Keratinocyte (primary cell): Measurements from ENCODE around the gene CELA1. TPM values are rescaled to one million over a fixed set of nuclear protein-coding genes. Genes with fewer than 3 reads are reported as not detected.

ENCODE experiments used
- DNase-seq: peaks from one replicate; pipeline ENCODE4 v3.0.0-alpha.2; 2011; ENCODE audit warnings: low read depth, missing footprints, low spot score
- FAIRE-seq: peaks from 2 replicates; lab custom pipeline; 2011; peaks lifted over from hg19 to GRCh38; lab: Jason Lieb, UNC
- H2AFZ ChIP-seq: 2 replicates; pipeline ENCODE4 v1.6.0; 2012; ENCODE audit warnings: low read length, control low read depth, inconsistent platforms; ENCODE audit not compliant: control insufficient read depth
- H3K27ac ChIP-seq: 2 replicates; pipeline ENCODE4 v1.5.1; 2011; ENCODE audit warnings: low read length; ENCODE audit not compliant: control insufficient read depth, insufficient read depth
- H3K27me3 ChIP-seq: 3 replicates; pipeline ENCODE4 v1.6.0; 2011; ENCODE audit warnings: low read length; ENCODE audit not compliant: control insufficient read depth, insufficient read depth; ENCODE audit errors: extremely low read depth
- H3K36me3 ChIP-seq, 2 experiments: 2 replicates in 1 of 2; 3 replicates in 1 of 2; pipeline ENCODE4 v1.5.1; 2011; ENCODE audit warnings: low read length in 2 of 2, mild to moderate bottlenecking in 1 of 2; ENCODE audit not compliant: control insufficient read depth in 2 of 2, insufficient read depth in 2 of 2; ENCODE audit errors: extremely low read depth in 1 of 2
- H3K4me1 ChIP-seq: 3 replicates; pipeline ENCODE4 v1.5.1; 2011; ENCODE audit warnings: low read length; ENCODE audit not compliant: control insufficient read depth, insufficient read depth; ENCODE audit errors: extremely low read depth
- H3K4me2 ChIP-seq: 3 replicates; pipeline ENCODE4 v1.6.0; 2011; ENCODE audit warnings: low read depth, low read length; ENCODE audit not compliant: control insufficient read depth, insufficient read depth; ENCODE audit errors: extremely low read depth
- H3K4me3 ChIP-seq, 3 experiments: fragments of 200-600 bp in 1 of 3; sonication (generic) in 1 of 3; 2 replicates in 2 of 3; 3 replicates in 1 of 3; pipeline ENCODE4 v1.5.1; 2011 to 2016; ENCODE audit warnings: low read length in 3 of 3, mild to moderate bottlenecking in 3 of 3, control low read depth in 2 of 3, inconsistent platforms in 1 of 3, low read depth in 1 of 3, mixed read lengths in 1 of 3, mixed run types in 1 of 3, moderate library complexity in 1 of 3; ENCODE audit not compliant: control insufficient read depth in 2 of 3, insufficient read depth in 2 of 3; ENCODE audit errors: extremely low read depth in 1 of 3
- H3K79me2 ChIP-seq: 2 replicates; pipeline ENCODE4 v1.6.0; 2012; ENCODE audit warnings: low read length; ENCODE audit not compliant: control insufficient read depth, insufficient read depth
- H3K9ac ChIP-seq: 3 replicates; pipeline ENCODE4 v1.6.0; 2011; ENCODE audit warnings: low read length; ENCODE audit not compliant: control insufficient read depth, insufficient read depth; ENCODE audit errors: extremely low read depth
- H3K9me1 ChIP-seq: 3 replicates; pipeline ENCODE4 v1.6.0; 2011; ENCODE audit warnings: low read length; ENCODE audit not compliant: control insufficient read depth, insufficient read depth; ENCODE audit errors: extremely low read depth
- H3K9me3 ChIP-seq: 2 replicates; pipeline ENCODE4 v1.5.1; 2012; ENCODE audit warnings: low read depth, low read length; ENCODE audit not compliant: control insufficient read depth
- H4K20me1 ChIP-seq: 3 replicates; pipeline ENCODE4 v1.6.0; 2011; ENCODE audit warnings: low read length; ENCODE audit not compliant: control insufficient read depth, insufficient read depth; ENCODE audit errors: extremely low read depth
- EZH2 ChIP-seq: IDR thresholded peaks from one replicate; pipeline ENCODE4 v1.6.1; 2012; ENCODE audit warnings: inconsistent platforms, mild to moderate bottlenecking, low read length, moderate library complexity
- dilution Hi-C: fragments of 300-500 bp; cut with MboI; formaldehyde crosslinking; loops from one replicate; pipeline ENCODE4 v1.7.0; 2020; ENCODE audit warnings: low sequenced_read_pairs; ENCODE audit not compliant: extremely low pct_ligation_motif_present
- polyA plus RNA-seq, 5 experiments: library from polyadenylated mRNA; depleted of rRNA in 3 of 5; stranded (reverse) in 3 of 5; stranded (forward) in 1 of 5; unstranded in 1 of 5; fragments of >200 nt; gene quantifications; 1 replicate in 1 of 5; 2 replicates in 3 of 5; 3 replicates in 1 of 5; pipeline versions ENCODE4 v1.2.1 to v1.2.3, GENCODE V29; 2011 to 2012; ENCODE audit warnings: missing spikeins in 2 of 5, low read depth in 1 of 5, low replicate concordance in 1 of 5
- TF ChIP-seq, protein P1 (sequence below), 3 experiments: IDR thresholded peaks in 1 of 3; conservative IDR thresholded peaks in 1 of 3; optimal IDR thresholded peaks in 1 of 3; 2 replicates in 2 of 3; 3 replicates in 1 of 3; pipeline versions ENCODE3 to v1.5.1; 2011; ENCODE audit warnings: low read length in 3 of 3, mild to moderate bottlenecking in 3 of 3, moderate library complexity in 2 of 3, control low read depth in 1 of 3, inconsistent platforms in 1 of 3; ENCODE audit not compliant: insufficient read depth in 2 of 3; ENCODE audit errors: extremely low read depth in 1 of 3

The CELA1 gene
- polyA plus RNA-seq, 1 donor (not counting 4 experiments of a cell fraction or from before 2014, with no cell fraction given): not detected

DNA sequence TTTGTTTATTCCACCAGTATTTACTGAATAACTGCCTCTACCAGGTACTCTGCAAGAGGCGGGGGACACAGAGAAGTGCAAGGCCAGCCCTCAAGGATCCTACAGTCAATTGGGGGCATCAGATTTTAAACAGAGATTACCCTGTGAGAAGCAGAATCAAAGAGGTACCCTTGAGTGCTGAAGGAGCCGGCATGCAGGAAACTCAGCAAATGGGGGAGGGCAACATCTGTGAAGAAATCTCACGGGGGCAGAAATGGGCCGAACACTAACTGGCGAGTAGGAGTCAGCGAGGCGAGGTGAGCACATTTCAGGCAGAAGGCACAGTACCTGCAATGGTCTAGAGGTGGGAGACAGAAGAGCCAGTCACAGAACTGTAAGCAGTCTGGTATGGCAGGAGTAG, 35.7 kb upstream of the CELA1 start:
- Histone ChIP-seq H3K9me1 (no peaks in the 10 kb centered on the region), H3K27me3 (no peaks in the 10 kb centered on the region), H3K27ac (no peak overlapping the region), H3K4me1 (peaks cover 18% of the 10 kb centered on the region), H3K9me3 (no peaks in the 10 kb centered on the region), H3K79me2 (peaks cover 9% of the 10 kb centered on the region), H3K36me3 (peaks cover 31 to 45% of the 10 kb centered on the region in 2 experiments), H2AFZ (no peak overlapping the region), H3K4me3 (no peak overlapping the region), H3K4me2 (no peak overlapping the region), H4K20me1 (peaks cover 2% of the 10 kb centered on the region), H3K9ac (no peak overlapping the region)
- DNase-seq (no peak), FAIRE-seq (no peak)
- dilution Hi-C loops: no loop called here
- TF ChIP-seq EZH2: no peak
- TF ChIP-seq, protein P1, sequence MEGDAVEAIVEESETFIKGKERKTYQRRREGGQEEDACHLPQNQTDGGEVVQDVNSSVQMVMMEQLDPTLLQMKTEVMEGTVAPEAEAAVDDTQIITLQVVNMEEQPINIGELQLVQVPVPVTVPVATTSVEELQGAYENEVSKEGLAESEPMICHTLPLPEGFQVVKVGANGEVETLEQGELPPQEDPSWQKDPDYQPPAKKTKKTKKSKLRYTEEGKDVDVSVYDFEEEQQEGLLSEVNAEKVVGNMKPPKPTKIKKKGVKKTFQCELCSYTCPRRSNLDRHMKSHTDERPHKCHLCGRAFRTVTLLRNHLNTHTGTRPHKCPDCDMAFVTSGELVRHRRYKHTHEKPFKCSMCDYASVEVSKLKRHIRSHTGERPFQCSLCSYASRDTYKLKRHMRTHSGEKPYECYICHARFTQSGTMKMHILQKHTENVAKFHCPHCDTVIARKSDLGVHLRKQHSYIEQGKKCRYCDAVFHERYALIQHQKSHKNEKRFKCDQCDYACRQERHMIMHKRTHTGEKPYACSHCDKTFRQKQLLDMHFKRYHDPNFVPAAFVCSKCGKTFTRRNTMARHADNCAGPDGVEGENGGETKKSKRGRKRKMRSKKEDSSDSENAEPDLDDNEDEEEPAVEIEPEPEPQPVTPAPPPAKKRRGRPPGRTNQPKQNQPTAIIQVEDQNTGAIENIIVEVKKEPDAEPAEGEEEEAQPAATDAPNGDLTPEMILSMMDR (optimal IDR thresholded peaks at IDR 0.05 in 1 of 3, IDR thresholded peaks at IDR 0.05 in 1 of 3, conservative IDR thresholded peaks at IDR 0.05 in 1 of 3; ENCODE audit: extremely low read depth in 1 of 3, insufficient read depth in 2 of 3, low read length in 3 of 3): no peak

DNA sequence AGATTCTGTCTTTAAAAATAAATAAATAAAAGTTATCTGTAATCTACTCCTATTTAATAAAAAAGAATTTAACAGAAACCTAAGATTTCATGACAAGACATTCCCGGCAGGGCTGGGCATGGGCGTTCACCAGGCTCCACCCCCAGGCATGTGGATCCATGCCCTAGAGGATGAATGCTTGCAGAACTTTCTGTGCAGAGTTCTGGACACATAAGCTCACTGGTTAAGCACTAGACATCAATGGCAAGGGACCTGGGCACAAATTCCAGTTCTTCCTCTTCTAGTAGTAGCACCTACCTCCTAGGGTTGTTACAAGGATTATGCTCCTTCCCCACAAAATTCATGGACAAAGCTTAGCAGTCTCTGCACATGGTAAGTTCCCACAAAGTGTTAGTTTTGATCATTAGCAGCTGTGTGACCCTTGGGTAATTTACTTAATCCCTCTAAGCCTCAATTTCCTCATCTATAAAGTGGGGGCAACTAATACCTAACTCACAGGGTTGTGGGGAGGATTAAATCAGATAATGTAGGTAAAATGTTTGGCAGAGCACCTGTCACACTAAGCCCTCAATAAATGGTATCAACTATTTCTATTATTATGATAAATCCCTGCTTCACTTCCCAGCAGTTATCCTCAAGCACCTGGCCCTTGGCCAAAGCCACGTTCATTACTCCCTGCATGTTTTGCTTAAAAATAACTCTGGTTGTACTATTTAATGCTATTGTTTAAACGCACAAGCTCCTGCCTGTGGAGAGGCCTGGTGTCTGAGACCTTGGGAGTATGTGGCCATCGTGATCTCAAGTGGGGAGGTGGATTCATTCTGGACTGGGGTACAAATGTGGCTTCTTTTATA, 35.0 kb upstream of the CELA1 start:
- TF ChIP-seq, protein P1 (optimal IDR thresholded peaks at IDR 0.05 in 1 of 3, IDR thresholded peaks at IDR 0.05 in 1 of 3, conservative IDR thresholded peaks at IDR 0.05 in 1 of 3; ENCODE audit: extremely low read depth in 1 of 3, insufficient read depth in 2 of 3, low read length in 3 of 3): no peak
- no peak overlapping the region for H3K4me2 ChIP-seq

More for the DNA sequence above, 35.0 kb upstream of the CELA1 start:
- dilution Hi-C loops: no loop called here
- no peak overlapping the region for H3K4me3 ChIP-seq
- peaks cover 36 to 50% of the 10 kb centered on the region in 2 experiments for H3K36me3 ChIP-seq
- H3K9me1 ChIP-seq: no peaks in the 10 kb centered on the region
- FAIRE-seq (no peak), DNase-seq (no peak)
- no peak overlapping the region for H3K9ac ChIP-seq
- no peak overlapping the region for H3K27ac ChIP-seq
- no peaks in the 10 kb centered on the region for H3K27me3 ChIP-seq
- no peaks in the 10 kb centered on the region for H3K9me3 ChIP-seq
- peaks cover 18% of the 10 kb centered on the region for H3K4me1 ChIP-seq
- peaks cover 2% of the 10 kb centered on the region for H4K20me1 ChIP-seq
- H2AFZ ChIP-seq: no peak overlapping the region
- peaks cover 9% of the 10 kb centered on the region for H3K79me2 ChIP-seq
